GM19328 (cell line): ENCODE results near the gene C2CD4B.

Experiments used
- ATAC-seq: cut with Tn5 transposase; IDR thresholded peaks from one replicate; pipeline ENCODE4 v1.9.1; 2021; ENCODE audit warnings: mild to moderate bottlenecking, moderate library complexity; ENCODE audit not compliant: unreplicated experiment

The C2CD4B gene

DNA sequence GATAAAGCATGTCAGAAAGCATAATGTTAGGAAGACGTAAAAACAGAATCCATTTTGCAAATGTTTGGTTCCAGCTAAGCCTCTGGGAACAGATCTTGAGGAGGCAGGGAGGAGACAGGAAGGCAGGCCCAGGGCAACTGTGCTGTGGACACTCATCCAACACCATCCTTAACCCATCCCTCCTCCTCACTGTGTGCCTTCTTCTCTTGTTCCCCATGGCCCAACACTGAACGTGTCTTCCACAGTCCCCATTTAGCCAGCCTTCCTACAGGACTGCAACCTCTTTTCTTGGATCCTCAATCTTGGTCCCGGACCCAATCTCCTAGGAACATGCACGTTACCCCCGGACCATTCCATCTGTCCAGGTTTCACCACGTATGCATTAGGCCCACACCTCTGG lies 15.4 kb downstream of the C2CD4B start:
- no peak for ATAC-seq

DNA sequence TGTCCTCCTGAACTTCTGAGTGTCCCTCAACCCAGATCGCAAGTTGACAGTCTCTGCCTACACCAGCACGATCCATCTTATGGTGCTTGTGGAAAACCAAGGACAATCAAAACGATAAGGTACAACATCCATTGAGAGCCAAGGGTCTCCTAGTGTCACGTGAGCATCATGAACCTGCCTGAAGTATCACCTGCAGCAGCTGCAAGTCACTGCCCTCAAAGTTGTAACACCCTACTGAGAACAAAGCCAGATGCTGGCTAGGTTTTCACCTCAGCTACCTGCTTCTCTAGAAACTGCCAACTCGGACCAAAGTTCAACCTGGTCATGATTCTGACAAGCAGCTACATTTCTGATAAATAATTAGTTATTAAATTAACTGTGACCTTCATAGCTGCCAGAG lies 17.5 kb downstream of the C2CD4B start:
- no peak for ATAC-seq

DNA sequence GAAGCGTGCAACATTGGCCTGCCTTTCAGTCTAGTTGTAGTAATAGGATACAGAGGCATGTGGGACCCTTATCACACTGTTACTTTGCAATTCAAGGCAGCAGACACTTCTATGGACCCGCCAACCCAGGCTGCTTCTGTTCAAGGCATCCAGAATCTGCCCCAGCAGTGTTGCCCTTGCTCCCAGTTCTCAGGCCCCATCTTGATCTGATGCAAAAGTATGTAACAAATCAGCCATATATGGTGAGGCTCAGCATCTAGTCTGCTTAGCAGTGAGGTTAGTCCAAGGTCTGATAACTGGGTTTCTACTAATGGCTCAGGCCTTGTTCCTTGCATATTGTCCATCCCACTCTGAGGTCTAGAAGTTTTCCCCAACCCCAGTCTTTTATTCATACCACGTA lies 17.9 kb downstream of the C2CD4B start:
- no peak for ATAC-seq

DNA sequence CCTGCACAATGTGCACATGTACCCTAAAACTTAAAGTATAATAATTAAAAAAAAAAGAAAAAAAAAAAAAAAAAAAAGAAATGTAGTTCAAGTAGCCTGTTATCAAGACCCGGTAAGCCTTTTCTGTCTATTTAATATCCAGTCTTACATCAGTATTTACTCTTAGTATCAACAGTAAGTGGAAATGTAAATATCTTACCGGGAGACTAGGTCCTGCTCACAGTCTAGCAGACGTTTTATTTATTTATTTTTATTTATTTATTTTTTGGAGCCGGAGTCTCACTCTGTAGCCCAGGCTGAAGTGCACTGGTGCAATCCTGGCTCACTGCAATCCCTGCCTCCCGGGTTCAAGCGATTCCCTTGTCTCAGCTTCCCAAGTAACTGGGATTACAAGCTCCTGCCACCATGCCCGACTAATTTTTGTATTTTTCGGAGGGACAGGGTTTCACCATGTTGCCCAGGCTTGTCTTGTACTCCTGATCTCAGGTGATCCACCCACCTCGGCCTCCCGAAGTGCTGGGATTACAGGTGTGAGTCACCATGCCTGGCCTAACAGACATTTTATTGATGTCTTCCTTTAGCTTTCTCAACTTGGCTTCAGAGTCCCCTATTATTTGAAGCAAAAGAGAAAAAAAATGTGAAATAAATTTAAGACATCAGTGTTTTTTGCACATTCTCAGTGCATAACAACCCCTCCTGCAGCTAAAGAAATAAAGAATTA lies 19.9 kb downstream of the C2CD4B start:
- no peak for ATAC-seq

DNA sequence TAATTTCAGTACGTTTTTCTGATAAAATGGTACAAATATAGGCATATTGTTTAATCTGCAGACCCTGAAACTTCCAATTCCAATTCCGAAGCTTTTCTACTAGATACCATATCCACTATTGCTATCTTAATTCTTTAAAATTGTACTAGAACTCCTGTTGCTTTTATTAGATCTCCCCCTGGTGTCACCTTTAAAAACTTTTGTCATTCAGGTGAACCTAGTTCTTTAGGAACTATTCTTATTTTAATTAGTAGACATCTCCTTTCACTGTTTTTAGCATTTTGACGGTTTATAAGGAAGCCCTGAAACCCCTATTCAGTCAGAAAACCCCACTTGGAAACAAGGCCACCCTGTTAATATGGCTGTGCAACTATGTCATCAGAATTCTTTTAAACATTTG lies 22.3 kb downstream of the C2CD4B start:
- ATAC-seq = no peak

DNA sequence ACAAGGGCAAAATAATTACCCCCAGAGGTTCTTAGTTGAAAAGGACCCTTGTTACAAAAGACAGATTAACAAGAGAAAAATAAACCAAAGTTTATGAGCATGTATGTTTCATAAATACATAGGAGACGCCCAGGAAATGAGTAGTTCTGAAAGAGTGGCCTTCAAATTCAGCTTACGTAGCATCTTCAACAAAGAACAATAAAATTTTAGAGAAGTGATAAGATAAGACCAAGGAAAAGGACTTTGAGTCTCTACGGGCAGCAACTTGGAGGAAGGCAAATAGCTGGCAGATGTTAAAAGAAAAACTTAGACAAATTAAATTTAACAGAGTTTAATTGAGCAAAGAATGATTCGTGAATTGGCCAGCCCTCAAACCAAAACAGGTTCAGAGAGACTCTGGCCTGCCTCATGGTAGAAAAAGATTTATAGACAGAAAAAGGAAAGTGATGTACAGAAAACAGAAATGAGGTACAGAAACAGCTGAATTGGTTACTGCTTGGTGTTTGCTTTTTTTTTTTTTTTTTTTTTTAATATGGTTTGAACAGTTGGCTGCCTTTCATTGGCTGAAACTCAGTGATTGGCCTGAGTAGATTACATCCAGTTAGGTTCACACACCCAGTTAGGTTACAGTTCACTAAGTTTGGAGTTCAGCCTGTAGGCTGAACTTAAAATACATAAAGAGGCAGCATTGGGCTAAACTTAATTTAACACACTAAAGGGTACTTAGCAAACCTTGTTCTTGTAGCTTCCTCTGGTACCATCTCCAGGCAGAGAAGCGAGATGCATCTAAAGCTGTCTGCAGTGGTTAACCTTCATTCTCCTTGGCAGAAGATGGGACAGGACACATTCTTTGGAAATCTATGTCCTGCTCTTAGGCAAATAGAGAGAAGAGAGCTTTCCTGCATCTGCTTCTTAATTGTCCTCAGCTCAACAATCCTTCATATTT lies 23.2 kb downstream of the C2CD4B start:
- no peak for ATAC-seq

DNA sequence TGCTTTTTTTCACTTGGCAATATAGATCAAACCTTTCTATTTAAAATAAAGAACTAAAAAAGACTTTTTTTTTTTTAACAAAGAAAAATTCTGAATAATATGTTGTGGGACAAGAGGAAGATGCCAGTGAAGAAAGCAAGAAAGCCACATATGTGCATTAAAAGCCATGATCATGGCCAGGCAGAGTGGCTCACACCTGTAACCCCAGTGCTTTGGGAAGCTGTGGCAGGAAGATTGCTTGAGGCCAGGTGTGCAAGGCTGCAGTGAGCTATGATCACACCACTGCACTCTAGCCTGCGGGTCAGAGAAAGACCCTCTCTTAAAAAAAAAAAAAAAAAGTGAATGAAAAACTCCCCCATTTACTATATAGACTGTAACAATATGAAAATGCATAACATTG lies 23.9 kb downstream of the C2CD4B start:
- no peak for ATAC-seq

DNA sequence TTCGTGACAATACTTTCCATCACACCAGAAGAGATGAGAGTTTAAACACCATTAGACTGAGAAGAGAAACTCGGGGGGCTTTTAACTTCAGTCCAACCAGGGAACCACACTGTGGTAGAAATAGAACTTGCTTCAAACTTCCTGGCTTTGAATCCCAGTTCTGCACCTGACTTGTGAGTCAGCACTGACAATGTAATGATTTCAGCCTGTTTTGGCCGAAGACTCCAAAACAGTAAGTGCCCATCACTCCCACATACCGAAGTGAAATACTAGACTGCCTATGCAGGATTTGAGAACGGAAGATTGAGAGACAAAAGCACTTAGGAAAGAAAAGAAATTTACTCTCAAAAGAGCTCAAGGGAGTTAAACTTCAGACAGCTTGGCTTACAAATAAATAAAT lies 27.0 kb downstream of the C2CD4B start:
- no peak for ATAC-seq

DNA sequence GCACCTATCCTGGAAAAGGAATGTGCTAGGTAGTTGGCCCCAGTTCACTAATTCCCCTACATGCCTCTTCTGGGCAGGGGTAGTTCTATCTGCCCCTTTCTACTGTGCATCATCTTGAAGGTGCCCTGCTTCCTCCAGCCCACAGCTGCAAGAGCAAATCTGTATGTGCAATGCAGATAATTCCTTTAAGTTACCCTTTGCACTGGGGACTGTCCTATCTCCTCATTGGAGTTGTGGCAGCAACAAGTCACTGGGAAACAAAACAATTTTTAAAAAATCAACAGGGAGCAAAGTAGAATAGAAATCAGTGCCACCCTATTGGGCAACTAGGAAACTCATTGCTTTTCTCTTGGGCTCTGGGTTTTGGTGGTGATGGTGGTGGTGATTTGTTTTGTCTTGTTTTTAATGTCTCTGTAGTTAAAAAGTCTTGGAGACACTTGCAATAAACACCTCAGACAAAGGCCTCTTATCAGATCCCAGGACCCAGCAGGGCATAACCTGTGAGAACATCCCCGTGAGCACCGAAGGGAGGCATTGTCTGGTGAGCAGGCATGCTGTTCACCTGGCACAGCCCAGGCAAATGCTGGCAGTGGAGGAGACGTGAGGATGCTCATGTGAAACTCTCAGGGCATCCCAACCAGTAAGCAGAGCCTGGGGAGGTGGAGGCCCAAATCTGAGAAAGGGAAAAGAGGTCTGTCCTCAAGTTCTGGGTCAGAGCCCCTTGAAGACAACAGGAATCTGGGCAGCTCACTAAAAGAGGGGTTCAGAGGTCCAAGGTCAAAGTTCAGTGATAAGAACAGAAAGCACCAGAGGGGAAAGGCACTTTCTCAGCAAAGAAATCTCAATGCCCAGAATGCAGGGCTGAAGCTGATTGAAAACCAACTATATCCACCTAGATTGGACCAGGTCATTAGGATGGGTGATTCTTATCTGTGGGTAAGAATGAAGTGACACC lies 27.9 kb downstream of the C2CD4B start:
- ATAC-seq = no peak

DNA sequence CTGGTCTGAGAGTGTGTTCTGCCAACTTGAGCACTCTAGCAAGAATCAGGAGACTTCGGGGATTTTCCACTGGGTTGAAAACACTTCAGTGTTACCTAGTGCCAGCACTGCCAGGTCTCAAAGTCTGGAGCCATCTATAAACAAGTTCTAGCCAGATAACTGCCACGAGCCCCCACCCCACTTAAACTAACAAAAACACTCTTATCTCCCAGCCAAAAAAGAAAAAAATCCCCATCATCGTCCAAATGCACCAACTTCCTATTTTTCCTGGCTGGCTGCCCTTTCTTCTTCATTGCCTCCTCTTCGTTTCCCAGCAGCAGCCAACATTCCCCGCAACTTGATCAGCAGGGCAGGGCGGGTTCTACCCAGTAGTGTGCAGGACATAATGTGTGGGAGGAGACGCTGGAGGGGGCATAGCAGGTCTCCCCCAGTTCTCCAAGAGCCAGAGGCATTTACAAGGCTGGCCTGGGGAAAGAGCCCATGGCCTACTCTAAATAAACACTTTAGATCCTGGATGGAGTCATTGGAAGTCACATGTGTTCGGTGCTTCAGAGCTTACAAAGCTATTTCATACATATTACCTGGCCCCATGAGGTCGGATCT lies 29.5 kb downstream of the C2CD4B start:
- ATAC-seq = no peak

DNA sequence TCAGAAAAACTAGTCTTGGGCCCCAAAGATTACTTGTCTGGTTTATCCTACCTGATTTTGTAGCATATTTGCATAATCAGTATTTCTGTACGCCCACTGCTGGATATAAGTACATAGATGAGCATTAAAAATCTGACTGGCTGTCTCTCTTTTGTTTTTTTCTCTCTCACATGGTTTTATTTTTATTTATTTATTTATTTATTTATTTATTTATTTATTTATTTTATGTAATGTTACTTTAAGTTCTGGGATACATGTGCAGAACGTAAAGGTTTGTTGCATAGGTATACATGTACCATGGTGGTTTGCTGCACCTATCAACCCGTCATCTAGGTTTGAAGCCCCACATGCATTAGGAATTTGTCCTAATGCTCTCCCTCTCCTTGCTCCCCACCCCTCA lies 31.9 kb downstream of the C2CD4B start:
- ATAC-seq = no peak

DNA sequence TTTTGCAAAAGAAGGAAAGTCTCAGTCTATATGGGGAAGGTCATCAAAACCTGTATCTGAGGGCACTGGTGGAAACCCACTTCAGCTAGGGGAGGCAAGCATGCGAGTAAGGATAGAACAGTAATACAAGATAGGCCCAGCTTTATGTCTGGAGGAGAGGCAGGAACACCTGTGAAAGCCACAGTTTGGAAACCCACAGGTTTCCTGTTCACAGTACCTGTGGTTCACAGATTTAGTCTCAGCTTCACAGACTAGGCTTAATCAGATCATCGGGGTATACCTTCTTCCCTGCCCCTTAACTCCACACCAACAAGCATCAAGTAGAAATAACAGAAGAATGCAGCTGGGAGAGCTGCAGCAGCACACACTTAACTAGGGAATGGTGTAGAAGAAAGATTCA lies 36.2 kb downstream of the C2CD4B start:
- ATAC-seq = no peak

DNA sequence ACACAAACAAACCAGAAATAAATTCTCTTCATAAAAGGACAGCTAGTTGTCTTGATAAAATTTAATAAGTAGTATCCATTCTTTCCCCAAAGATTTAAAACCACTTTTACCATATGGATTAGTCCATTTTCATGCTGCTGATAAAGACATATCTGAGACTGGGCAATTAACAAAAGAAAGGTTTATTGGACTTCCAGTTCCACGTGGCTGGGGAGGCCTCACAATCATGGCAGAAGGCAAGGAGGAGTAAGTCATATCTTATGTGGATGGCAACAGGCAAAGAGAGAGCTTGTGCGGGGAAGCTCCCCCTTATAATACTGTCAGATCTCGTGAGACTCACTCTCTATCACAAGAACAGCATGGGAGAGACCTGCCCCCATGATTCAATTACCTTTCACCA lies 38.7 kb downstream of the C2CD4B start:
- no peak for ATAC-seq

DNA sequence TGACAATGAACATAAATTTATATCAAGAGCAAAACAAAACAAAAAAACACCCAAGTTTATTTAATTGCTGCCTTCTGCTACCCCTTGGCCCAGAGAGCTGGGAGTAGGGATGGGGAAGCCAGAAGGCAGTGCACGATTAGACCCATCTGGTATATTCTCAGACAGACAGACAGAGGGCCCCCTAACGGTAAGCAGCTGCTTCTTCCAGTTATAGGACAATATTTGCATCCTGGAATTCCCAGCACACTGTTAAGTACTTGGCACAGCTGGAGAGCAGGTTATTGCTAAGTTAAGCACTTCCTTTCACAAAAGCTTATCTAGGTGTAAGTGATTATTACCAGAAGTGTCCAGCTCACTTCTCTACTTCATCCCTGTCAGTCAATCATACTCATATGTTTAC lies 39.3 kb downstream of the C2CD4B start:
- ATAC-seq = no peak

DNA sequence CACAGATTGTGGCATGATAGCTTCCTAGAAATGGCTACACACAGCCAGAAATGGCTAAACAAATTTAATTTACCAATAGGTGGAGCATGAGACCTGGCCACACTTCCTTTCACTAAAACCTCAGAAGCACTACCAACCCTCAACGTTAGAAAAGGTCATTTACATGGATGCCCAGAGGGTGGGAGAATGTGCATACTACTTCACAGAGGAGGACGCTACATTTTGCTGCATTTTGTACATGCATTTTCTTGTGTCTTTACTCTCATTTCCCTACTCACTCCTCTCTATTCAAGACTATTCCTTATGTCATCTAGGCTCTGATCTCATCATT lies 40.1 kb downstream of the C2CD4B start:
- ATAC-seq = no peak

DNA sequence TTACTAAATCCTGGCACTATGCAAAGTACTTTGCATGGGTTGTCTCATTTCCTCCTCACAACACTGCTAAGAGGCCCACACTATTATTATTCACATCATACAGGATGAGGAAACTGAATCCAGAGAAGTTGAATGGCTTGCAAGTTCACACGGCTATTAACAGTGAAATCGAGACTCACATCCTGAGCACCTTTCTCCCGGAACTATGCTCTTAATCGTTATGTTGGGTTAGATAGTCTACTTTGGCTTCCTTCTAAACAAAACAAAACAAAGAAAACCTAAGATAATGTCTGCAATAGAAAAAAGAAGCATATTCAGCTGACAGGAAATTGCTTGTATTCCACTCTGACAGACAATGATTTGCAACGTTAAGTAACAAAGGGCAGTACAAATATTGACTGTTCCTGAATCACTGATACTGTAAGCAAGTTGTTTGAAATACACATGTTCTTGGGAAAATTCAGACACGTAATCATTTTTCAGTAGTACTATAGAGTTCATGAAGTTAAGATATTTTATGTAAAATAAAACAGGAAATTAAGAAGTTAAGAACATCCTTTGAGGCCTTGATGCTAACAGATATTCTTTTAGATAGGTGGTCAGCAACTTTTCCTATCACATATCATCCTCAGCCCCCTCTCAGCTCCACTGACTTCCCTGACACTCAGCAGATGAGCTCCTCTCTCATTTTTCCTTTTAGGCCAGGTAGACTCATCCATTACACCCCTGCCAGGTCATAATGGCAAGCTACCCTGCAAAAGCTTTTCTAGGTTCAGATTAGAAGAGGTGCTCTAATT lies 40.7 kb downstream of the C2CD4B start:
- no peak for ATAC-seq

DNA sequence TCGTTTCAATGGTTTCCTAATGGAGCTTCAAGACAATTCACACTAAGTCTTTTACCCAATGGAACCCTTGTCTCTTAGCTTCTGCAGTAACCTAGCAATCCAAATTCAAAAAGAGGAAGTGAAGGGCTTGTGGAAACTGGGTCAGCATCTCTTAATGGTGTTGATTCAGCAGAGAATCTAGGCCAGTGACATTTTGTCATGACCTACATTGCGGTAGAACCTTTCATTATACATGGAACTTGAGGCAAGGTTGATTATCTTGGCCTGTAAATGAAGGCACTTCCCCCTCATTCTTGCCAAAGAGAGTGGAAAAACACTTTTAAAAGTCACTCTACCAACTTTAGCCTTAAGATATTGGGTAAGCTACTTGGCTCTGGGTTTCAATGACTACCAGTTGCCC lies 42.8 kb downstream of the C2CD4B start:
- no peak for ATAC-seq

DNA sequence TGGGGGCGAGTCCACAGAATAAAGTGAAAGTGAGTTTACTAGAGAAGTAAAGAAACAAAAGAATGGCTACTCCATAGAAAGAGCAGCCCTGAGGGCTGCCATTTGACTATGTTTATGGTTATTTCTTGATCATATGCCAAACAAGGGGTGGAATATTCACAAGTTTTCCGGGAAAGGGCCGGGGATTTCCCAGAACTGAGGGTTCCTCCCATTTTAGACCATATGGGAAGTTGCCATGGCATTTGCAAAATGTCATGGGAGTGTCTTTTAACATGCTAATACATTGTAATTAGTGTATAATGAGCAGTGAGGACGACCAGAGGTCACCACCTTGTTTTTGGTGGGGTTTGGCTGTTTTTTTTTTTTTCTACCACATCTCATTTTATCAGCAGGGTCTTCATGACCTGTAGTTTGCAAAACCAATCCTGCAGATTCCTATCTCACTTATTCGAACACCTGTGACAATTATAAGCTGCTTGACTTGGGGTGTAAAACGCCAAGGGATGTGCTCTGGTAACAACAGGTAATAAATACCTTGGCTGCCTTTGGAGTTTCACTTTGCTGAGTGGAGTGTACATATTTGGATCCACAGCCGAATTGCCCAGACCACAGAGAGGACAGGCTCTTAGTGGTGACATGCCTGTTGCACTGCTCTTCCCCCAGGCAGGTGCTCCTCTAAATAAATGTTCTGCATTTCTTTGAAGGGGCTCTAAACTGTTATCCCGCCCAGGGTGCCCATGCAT lies 43.6 kb downstream of the C2CD4B start:
- no peak for ATAC-seq

DNA sequence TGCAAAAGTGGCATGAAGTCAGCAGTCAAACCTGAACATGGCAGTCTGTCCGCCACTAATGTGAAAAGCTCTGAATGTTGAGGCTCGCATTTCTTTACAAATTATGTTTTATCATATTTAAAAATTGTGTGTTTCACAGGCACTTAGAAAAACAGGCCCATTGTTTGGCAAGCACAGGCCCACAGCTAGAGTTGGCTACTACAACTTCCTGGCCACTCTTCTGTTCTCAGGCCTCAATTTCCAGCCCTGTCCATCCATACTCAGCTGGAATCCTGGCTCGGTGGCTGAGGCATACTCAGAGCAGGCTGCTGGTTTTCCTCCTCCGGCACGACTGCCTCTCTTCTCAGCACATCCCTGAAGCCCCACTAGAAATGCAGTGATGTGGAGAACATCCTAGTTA lies 44.3 kb downstream of the C2CD4B start:
- no peak for ATAC-seq
